ENCODE measurements around the gene NEK2. TPM values are rescaled to one million over a fixed set of nuclear protein-coding genes. Genes with fewer than 3 reads are reported as not detected.

The NEK2 gene
- total and polyA plus RNA-seq, 8 donors, result 0.05 to 0.55 (median 0.24) TPM; not detected in 2

GRCh38 chr1:211632117-211632807 is 43.2 kb downstream of the NEK2 start:
- no peaks in the 10 kb centered on the region for H3K9me3 ChIP-seq
- H3K4me3 ChIP-seq, result no peak overlapping the region
- H3K36me3 ChIP-seq, result no peaks in the 10 kb centered on the region
- intact Hi-C loops (cut with DNase I), result no loop called here
- no peak for TF ChIP-seq CTCF (IDR thresholded peaks at IDR 0.05)
- DNase-seq (no peak), FAIRE-seq (no peak), ATAC-seq (no peak)
- peak overlapping the region; percentile 11 to 75 (median 56) for H3K27ac ChIP-seq
- peaks cover 14 to 18% (median 17%) of the 10 kb centered on the region in 3 donors for H3K4me1 ChIP-seq
- H3K27me3 ChIP-seq, result no peaks in the 10 kb centered on the region
- WGBS, 2 donors, result 81% methylated on average over 16 of the region's 16 CpGs

GRCh38 chr1:211631168-211631567 is 44.3 kb downstream of the NEK2 start:
- Histone ChIP-seq H3K36me3 (no peaks in the 10 kb centered on the region), H3K4me1 (peaks cover 14 to 18% (median 17%) of the 10 kb centered on the region in 3 donors), H3K9me3 (no peaks in the 10 kb centered on the region), H3K4me3 (no peak overlapping the region), H3K27me3 (no peaks in the 10 kb centered on the region), H3K27ac (no peak overlapping the region)
- FAIRE-seq, result no peak
- WGBS, 2 donors, result 96 to 98% methylated on average over 6 of the region's 6 CpGs
- ATAC-seq, result no peak
- intact Hi-C loops (cut with DNase I), result no loop called here
- TF ChIP-seq CTCF (IDR thresholded peaks at IDR 0.05), result no peak
- DNase-seq, result no peak

- peak in 1 of 6 donors; percentile 80 for DNase-seq
Observed at GRCh38 chr1:211630236-211631081, 45.0 kb downstream of the NEK2 start.

GRCh38 chr1:211628417-211628816 is 47.0 kb downstream of the NEK2 start:
- ATAC-seq (no peak), FAIRE-seq (no peak)

More at GRCh38 chr1:211630236-211631081, 45.0 kb downstream of the NEK2 start:
- Histone ChIP-seq H3K9me3 (no peaks in the 10 kb centered on the region), H3K4me1 (peaks cover 14 to 18% (median 17%) of the 10 kb centered on the region in 3 donors), H3K36me3 (no peaks in the 10 kb centered on the region), H3K27me3 (no peaks in the 10 kb centered on the region), H3K27ac (no peak overlapping the region), H3K4me3 (no peak overlapping the region)
- 53 to 56% methylated on average over 16 to 17 of the region's 17 CpGs for WGBS, 2 donors
- FAIRE-seq (no peak), ATAC-seq (no peak)
- intact Hi-C loops (cut with DNase I), result no loop called here
- no peak for TF ChIP-seq CTCF (IDR thresholded peaks at IDR 0.05)

More at GRCh38 chr1:211628417-211628816, 47.0 kb downstream of the NEK2 start:
- Histone ChIP-seq H3K4me1 (peaks cover 14 to 15% (median 14%) of the 10 kb centered on the region in 3 donors), H3K27me3 (no peaks in the 10 kb centered on the region), H3K27ac (no peak overlapping the region), H3K4me3 (no peak overlapping the region), H3K9me3 (no peaks in the 10 kb centered on the region), H3K36me3 (no peaks in the 10 kb centered on the region)
- intact Hi-C loops (cut with DNase I), result no loop called here
- TF ChIP-seq CTCF (IDR thresholded peaks at IDR 0.05), result no peak
- 75 to 83% methylated on average over 4 of the region's 4 CpGs for WGBS, 2 donors
- DNase-seq, result no peak
